Stimulated activated CD8-positive, alpha-beta memory T cell treated with anti-CD3 and anti-CD28 coated beads, Interleukin-15, amount 100 ng/mL, for 48 hours (primary cell): ENCODE data around the gene S100A5.
"Not testable (repeated sequence)": the region's sequence is repeated elsewhere in the genome, so short reads cannot be mapped to it uniquely, and the experiment has no call there.

Experiments used
- DNase-seq, 2 donors: peaks; one replicate each; pipeline ENCODE4 v3.0.0-alpha.2; 2020; ENCODE audit warnings: low read depth in 2 of 2

Gene S100A5

DNA sequence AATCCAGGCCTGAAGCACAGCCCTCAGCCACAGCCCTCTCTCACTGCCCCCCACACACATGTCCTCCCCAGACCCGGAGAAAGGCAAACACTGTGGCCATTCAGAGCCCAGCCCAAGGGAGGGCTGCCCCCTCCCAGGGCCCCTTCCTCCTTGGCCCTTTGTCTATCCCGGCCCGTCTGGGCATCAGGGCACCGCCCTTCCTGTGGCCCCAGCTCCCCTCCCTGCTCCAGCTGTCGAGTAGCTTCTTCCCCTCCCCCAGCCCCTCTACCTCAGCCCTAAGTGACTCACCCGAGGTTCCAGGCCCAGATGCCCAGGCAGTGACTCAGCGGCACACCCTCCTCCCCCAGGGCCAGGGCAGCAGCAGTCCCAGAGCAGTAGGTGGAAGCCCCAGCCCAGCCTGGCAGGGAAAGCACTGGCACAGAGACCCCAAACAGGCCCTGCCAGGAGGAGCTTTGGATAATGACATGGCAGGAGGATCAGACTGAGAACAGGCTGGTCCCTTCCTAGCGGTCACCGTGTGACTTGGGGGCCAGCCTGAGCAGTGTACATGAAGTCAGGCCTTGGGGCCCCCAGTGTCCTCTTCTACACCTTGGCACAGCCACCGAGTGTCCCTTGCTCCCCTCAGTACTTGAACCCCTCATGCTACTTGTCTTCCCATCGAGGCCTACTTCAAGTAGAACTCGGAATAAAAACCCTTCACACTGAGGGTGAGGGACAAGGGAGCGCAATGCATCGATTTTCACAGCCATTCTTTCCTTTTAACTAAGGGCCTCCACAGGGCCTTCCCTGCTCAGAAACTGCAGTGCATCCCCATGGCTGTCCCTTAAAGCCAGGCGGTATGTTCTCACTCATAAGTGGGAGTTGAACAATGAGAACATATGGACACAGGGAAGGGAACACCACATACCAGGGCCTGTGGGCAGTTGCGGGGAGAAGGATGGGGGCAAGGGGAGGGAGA, 26.0 kb upstream of the S100A5 start:
- DNase-seq = peak; percentile 86 to 88

DNA sequence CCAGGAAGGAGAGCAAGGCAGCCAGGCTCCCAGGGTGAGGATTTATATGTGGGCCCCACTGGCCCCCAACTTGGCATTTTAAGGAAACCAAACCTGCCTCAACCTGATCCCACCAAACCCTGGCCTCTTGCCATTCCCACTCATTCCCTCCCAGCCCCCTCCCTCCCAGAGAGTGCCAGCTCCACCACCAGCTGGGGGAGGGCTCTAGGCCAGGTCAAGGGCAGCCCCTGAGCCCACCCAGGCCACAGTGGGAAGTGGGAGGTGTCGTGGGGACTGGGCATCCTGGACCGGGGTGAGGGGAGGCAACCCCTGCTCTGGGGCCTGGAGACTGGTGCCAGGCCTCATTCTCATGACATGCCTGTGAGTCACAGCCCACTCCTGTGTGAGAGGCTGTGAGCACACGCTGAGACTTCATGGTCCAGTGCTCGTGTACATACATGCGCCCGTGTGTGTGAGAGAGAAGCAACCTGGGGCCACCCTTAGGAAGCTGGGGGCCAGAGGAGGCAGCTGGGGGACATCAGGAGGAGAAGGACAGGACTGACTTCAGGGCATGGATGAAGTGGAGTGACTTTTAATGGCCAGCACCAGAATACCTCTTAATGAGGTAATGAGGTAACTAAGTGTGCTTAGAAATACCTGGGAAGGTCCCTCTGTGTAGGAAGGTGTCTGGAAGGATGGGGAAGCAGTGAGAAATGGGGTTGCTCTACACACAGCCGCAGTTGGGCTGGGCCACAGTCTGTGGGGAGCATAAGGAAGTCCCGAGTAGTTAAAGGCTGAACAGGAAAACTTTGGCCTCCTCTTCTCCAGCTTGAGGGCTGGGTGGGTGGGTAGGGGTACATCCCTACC, 25.0 kb upstream of the S100A5 start, which contains the start of gene S100A2:
S100A2 (minus strand) TSS at position 316 of the 846 bp plus-strand sequence. CDS start 1,967 bp downstream, outside the sequence.
- DNase-seq = peak; percentile 41 to 61

DNA sequence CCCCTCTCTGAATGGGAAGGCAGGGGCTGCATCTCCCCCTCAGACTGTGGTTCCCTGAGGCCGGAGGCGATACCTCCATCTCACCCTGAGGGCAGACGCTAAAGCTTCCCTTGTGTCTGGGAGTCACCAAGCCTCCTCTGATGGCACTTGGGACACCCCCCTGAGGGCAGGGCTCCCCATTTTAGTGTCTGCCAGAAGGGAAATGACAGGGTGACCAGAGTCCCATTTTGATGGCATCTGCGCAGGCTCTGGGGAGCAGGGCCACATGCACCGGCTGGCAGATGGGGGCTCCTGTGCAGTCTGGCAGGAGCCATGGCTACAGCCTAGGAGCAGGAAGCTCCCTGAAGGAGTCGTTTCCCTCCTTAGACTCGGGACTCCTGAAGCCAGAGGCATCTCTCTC, 23.3 kb upstream of the S100A5 start:
- DNase-seq = no peak

DNA sequence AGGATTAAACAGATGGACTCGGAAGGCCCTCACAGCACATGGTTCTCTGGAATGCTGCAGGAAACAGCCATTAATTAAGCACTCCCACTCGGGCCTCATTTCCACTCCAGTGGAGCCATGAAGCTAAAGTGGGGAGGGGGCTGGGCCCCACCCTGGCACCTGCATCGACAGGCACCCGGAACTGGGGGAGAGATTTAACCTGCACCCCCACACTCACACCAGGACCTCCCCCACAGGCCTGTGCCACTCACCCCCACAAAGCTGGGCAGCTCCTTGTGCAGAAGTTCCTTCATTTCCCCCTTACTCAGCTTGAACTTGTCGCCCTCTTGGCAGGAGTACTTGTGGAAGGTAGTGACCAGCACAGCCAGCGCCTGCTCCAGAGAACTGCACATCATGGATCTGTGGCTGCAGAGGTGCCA, 22.8 kb upstream of the S100A5 start:
- no peak for DNase-seq

DNA sequence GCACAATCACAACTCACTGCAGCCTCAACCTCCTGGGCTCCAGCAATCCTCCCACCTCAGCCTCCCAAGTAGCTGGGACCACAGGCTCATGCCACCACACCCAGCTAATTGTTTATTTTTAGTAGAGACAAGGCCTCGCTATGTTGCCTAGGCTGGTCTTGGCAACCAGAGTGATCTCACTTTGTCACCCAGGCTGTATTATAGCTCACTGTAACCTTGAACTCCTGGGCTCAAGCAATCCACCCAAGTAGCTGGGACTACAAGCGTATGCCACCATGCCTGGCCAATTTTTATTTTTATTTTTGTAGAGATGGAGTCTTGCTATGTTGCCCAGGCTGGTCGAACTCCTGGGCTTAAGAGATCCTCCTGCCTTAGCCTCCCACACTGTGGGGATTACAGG, 21.3 kb upstream of the S100A5 start:
- DNase-seq = not testable (repeated sequence)

DNA sequence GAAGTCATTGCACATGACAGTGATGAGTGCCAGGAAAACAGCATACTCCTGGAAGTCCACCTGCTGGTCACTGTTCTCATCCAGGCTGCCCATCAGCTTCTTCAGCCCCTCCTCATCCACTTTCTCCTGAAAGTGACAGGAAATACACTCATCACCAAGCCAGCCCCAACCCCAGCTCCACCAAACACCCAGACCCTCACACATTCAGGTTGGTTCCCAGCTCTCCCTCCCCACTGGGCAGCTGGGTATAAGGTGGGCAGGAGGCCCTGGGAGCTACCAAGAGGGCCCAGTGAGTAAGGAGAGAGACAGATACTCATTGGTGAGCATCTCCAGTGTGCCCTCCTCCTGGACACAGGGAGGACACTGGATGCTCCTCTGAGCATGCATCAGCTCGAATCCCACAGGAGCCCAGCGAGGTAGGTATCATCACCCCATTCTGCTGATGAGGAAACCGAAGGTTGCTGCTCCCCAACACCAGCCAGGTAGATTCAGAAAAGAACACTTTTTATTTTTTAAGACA, 20.8 kb upstream of the S100A5 start:
- DNase-seq = no peak

DNA sequence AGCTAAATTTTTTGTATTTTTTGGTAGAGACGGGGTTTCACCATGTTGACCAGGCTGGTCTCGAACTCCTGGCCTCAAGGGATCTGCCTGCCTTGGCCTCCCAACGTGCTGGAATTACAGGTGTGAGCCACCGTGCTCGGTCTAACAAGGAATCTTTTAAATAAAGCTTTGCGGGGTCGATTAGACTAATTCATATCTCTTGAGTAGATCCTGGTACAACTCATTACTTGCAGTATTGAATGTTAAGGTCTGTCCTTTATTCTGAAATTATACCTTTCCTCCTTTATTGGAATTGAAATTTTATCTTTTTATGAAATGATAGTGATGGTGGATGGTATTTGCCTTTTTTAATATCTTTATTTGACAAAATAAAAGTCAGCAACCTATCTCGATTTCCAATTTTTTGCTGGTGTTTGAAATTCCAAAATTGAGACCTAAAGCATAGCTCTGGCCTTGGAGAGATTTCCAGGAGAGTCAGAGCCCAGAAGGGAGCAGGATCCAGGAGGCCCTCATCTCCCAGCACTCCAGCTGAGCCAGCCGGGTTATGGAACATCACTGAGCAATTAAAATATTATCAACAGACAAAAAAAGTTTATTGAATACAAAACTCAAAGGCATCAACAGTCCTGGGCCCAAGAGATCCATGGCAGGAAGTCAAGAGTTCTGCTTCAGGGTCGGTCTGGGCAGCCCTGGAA, 20.2 kb upstream of the S100A5 start:
- no peak for DNase-seq

DNA sequence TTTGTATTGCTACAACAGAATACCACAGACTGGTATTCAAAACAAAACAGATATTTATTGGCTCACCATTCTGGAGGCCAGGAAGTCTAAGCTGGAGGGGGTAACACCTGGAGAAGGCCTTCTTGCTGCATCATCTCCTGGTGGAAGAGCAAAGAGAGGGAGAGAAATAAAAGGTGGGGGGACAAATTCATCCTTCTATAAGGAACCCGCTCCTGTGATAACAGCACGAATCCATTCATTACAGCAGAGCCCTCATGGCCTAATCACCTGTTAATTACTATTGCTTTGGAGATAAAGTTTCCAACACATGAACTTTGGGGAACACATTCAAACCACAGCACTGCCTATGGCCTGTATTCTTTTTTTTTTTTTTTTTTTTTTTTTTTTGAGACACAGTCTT, 19.5 kb upstream of the S100A5 start:
- DNase-seq = no peak

DNA sequence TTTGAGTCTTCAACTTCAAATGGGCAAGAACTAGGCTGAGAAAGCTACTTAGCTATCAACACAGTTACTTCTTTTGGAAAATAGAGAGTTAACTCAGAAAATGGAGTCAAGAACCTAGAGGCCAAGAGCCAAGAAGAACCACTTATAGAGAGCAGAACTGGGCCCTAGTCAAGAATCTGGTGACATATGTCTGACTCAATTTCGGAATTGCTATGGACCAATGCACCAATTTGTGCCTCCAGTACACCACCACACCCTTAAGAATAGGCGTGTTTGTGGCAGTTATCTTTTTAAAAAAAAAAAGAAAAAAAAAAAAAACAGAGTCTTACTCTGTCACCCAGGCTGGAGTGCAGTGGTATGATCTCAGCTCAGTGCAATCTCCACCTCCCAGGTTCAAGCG, 17.1 kb upstream of the S100A5 start:
- DNase-seq = no peak

DNA sequence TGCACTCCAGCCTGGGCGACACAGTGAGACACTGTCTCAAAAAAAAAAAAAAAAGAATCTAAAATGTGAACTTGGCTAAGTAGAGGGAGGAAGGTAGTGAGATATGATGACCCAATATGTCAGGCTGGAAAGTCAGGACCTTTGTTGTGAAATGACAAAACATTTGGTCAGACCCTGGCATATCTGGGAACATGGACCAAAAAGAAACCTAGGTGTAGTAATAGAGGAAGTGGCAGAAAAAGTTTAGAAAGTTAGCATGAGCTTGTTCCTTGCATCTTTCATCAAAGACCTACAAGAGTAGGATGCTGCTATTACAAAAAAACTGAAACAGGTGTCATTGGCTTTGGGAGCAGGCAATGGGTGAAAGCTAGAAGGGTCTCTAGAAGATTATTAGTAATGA, 15.6 kb upstream of the S100A5 start:
- DNase-seq = no peak

DNA sequence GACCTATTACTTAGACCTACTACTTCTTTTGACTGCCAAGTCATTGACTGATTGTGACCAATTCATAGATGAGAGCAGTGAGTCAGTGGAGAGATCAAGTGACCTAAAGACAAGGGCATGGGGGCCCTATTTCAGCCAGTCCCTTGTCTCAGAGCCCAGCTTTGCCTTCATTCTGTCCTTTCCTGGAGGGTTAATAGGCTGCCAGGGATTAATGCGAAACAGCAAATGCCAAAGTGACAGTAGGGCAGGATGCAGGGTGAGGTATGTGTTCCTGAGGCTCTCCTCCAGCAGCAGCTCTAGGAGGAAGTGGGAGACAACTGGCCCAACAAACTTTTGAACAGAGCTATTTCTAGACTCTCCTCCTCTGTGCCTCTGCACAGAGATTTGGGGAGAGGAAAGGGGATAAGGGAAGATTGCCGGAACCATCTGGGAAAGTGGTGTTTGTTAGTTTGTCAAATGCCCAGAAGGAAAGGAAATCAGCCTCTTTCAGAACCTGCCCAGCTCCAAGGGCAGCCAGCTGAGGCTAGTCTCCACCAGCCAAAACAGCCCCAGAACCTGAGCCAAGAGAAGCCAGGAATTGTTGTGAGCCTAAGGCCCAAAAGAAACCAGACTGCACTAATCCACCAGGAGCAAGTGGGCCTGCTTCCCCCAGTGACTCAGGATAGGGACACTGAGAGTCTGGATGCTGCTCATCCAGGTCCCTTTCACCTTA, 13.3 kb upstream of the S100A5 start:
- no peak for DNase-seq

DNA sequence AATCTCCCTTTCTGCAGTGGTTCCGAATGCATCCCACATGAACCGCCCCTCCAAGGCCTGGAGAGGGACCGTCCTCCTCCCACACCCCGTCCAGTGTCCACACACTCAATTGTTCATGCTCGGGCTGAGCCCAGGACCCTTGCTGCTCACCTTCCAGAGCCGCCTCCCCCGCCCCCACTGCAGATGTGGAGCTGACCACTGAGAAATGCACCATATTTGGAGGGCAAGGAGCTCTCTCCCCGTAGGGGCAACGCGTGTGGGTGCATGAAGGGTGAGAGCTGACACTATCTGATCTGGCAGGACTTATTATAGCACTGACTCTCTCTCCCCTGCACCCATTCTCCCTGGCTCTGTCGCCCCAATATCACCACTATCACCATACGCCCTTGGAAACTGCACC, 12.4 kb upstream of the S100A5 start:
- no peak for DNase-seq

DNA sequence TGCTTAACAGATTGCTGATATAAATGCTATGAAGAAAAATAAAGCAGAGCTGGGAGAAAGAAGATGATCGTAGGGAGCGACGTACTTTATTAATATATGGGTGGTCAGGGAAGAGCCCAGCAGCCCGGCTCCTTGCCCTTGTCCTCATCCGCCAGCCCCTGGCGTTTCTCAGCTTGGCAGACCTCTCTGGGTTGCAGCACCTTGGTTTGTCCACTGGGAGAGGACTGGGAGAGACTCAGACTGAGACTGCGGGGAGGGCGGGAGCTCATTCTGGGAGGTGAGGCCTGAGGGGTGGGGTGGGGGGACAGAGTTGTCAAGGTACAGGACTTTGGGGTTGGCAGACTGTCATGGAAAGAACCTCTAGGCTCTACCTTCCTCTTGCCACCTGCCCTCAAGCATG, 11.6 kb upstream of the S100A5 start:
- DNase-seq = no peak

DNA sequence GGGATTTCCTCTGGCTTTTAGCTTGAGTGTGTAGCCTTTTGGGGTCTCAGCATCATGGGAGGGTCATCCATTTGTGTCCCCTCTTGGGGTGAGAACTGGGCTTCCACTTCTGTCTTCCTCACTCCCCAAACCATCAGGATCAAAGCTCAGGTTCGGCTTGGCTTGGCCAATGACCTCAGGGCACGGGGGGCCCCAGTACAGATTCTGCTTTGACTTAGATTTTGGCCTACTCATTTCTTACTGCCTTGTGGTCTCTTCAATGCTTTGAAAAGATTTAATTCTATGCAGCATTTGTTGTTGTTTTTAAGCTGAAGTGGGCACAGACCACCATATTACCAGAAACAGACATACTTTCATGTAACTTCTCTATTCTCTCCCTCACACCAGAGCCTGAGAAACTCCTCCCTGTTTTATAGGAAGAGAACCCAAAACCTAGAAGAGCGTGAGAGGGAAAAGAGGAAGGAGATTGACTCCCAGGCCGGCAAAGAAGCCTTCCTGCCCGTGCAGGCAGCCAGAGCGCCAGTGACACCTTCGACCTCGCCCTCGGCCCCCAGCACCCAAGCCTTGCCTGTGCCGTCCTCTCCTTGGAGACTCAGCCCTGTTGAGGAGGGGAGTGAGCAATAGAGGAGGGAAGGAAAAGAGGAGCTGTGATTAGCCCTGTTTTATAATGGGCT, 10.2 kb upstream of the S100A5 start:
- DNase-seq = no peak

DNA sequence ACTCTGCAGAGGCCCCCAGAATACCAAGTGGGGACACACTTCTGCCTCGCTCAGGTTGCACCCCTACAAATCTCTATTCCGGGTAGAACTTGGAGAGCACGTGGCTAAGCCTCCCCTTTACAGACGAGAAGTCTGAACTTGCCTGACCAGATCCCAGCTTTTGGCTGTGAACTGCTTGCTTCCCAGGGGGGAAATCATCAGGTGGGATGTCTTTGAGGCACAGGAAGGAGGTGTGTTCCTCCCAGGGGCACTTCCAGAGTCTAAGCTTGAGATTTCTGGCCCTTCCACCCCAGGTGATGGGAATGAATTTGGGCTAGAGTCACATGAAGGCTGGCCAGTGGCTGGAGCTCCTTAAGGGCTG, 9.6 kb upstream of the S100A5 start:
- DNase-seq = no peak

DNA sequence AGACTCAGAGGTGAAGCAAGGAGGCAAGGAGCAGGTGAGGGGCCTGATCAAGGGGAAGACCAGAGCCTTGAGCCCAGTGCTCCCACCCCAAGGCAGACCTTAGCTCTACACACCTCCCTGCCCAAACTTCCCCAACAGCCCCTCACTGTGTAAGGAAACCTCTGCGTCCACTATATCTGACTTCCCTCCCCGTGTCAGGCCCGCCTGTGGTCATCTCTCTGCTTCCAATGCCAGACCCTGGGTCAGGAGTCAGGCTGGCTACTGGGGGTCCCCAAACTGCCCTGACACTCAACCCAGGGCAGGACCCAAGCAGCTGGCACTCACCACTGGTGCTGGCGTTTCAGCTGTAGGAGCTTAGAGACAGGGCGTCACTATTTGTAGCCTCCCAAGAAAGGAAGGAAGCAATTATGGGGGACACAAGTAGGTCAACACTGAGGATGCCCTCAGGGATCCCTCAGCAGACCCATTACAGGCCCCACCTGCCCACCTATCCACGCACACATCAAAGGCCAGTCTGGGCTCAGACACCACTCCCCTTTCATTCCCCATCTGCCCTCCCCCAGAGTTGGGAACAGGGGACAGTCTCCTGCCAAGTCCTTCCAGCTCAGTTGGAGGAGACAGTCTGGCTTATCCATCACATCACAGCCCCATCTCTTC, 9.1 kb upstream of the S100A5 start:
- DNase-seq = no peak

DNA sequence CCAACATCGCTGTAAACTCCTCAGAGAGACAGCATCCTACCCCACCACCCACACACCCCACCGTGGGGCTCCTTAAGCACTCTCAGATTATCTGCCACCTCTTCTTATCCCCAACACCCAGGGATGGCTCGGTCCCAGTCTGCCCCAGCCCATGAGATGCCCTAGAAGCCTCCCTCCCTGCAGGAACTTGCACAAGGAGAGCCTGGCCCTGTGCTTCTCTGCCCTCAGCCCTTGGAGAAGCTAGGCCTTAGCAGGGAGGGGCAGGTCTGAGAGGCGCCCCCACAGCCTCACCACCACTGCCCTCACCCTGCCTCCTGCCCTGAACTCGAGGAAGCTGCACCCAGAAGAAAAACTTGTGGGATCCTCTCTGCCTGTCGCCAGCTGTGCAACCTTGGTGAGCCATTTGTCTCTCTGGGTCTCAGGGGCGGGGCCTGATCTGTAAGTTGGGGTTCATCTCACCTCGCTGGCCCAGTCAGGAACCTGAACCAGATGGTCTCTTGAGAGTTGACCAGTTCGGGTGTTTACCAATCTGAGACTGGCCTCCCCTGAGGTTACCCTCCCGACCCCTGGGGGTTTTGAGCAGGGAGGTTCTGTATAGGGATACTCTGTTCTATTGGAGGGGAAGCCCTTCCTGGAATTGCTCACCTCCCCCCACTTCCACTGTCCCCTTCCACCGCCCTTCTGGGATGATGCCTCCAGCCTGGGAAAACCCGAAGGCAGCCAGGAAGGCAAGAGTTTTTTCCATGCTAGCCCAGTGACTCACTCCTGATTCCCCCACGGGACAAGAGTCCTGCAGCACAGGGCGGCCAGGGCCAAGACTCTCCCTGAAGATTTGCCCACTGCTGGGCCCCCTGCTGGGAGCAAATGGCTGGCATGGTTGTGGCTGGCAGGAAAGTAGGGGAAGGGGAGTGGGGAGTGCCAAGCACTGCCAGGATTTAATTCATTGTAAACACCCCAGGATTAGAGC, 8.3 kb upstream of the S100A5 start, which contains the start of gene S100A3:
S100A3 (minus strand) TSS at position 537 of the 967 bp plus-strand sequence. CDS start 773 bp downstream, outside the sequence.
- DNase-seq = no peak
